GM23338 (cell line): ENCODE measurements around the gene IGSF22.
"Not testable (repeated sequence)": the region's sequence is repeated elsewhere in the genome, so short reads cannot be mapped to it uniquely, and the experiment has no call there.

Experiments
- CREB1 ChIP-seq: fragments of 250-450 bp; sonication (Bioruptor Pico); IDR thresholded peaks from 2 replicates; pipeline ENCODE4 v1.5.0; 2020; ENCODE audit warnings: low read depth, mild to moderate bottlenecking, moderate library complexity
- ETS1 ChIP-seq: IDR thresholded peaks from 2 replicates; pipeline ENCODE4 v1.6.1; 2016; ENCODE audit warnings: antibody characterized with exemption
- EZH2 ChIP-seq: fragments of 200-600 bp; sonication (generic); IDR thresholded peaks from one replicate; pipeline ENCODE4 v1.8.0; 2017; ENCODE audit warnings: antibody characterized with exemption, mild to moderate bottlenecking, low read depth; ENCODE audit not compliant: unreplicated experiment
- EZH2phosphoT487 ChIP-seq: fragments of 200-600 bp; sonication (generic); IDR thresholded peaks from one replicate; pipeline ENCODE4 v1.8.1; 2018; ENCODE audit warnings: antibody characterized with exemption; ENCODE audit not compliant: unreplicated experiment
- JUNB ChIP-seq: IDR thresholded peaks from one replicate; pipeline ENCODE4 v1.6.1; 2016; ENCODE audit warnings: antibody characterized with exemption; ENCODE audit not compliant: unreplicated experiment
- POLR2AphosphoS5 ChIP-seq: IDR thresholded peaks from 2 replicates; pipeline ENCODE4 v1.6.1; 2016; ENCODE audit warnings: antibody characterized with exemption, low read depth
- STAT1 ChIP-seq: IDR thresholded peaks from one replicate; pipeline ENCODE4 v1.6.1; 2016; ENCODE audit warnings: antibody characterized with exemption; ENCODE audit not compliant: unreplicated experiment
- ZNF331 ChIP-seq: fragments of 250-450 bp; sonication (Bioruptor Pico); IDR thresholded peaks from 2 replicates; pipeline ENCODE4 v1.5.0; 2020; ENCODE audit warnings: low read depth, mild to moderate bottlenecking, moderate library complexity
- TF ChIP-seq, protein P1 (sequence below), 2 experiments: fragments of 200-600 bp in 1 of 2; sonication (generic) in 1 of 2; conservative IDR thresholded peaks; 2 replicates each; pipeline versions ENCODE4 v1.5.1 to v1.6.1; 2016 to 2017; ENCODE audit warnings: antibody characterized with exemption in 2 of 2, low read depth in 2 of 2, mild to moderate bottlenecking in 2 of 2, moderate library complexity in 1 of 2
- TF ChIP-seq, protein P2 (sequence below): IDR thresholded peaks from one replicate; pipeline ENCODE4 v1.6.1; 2018; ENCODE audit warnings: antibody characterized with exemption; ENCODE audit not compliant: unreplicated experiment
- TF ChIP-seq, protein P3 (sequence below): fragments of 250-450 bp; sonication (Bioruptor Pico); IDR thresholded peaks from 2 replicates; pipeline ENCODE4 v1.5.0; 2020; ENCODE audit warnings: mild to moderate bottlenecking, moderate library complexity

- not testable (repeated sequence) for TF ChIP-seq POLR2AphosphoS5; EZH2phosphoT487; CREB1 (CRISPR knock-in tag); ZNF331; EZH2; ETS1; STAT1; JUNB
- TF ChIP-seq, protein P1, sequence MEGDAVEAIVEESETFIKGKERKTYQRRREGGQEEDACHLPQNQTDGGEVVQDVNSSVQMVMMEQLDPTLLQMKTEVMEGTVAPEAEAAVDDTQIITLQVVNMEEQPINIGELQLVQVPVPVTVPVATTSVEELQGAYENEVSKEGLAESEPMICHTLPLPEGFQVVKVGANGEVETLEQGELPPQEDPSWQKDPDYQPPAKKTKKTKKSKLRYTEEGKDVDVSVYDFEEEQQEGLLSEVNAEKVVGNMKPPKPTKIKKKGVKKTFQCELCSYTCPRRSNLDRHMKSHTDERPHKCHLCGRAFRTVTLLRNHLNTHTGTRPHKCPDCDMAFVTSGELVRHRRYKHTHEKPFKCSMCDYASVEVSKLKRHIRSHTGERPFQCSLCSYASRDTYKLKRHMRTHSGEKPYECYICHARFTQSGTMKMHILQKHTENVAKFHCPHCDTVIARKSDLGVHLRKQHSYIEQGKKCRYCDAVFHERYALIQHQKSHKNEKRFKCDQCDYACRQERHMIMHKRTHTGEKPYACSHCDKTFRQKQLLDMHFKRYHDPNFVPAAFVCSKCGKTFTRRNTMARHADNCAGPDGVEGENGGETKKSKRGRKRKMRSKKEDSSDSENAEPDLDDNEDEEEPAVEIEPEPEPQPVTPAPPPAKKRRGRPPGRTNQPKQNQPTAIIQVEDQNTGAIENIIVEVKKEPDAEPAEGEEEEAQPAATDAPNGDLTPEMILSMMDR (conservative IDR thresholded peaks at IDR 0.05; ENCODE audit: low read depth in 2 of 2) = not testable (repeated sequence)
- TF ChIP-seq, protein P2, sequence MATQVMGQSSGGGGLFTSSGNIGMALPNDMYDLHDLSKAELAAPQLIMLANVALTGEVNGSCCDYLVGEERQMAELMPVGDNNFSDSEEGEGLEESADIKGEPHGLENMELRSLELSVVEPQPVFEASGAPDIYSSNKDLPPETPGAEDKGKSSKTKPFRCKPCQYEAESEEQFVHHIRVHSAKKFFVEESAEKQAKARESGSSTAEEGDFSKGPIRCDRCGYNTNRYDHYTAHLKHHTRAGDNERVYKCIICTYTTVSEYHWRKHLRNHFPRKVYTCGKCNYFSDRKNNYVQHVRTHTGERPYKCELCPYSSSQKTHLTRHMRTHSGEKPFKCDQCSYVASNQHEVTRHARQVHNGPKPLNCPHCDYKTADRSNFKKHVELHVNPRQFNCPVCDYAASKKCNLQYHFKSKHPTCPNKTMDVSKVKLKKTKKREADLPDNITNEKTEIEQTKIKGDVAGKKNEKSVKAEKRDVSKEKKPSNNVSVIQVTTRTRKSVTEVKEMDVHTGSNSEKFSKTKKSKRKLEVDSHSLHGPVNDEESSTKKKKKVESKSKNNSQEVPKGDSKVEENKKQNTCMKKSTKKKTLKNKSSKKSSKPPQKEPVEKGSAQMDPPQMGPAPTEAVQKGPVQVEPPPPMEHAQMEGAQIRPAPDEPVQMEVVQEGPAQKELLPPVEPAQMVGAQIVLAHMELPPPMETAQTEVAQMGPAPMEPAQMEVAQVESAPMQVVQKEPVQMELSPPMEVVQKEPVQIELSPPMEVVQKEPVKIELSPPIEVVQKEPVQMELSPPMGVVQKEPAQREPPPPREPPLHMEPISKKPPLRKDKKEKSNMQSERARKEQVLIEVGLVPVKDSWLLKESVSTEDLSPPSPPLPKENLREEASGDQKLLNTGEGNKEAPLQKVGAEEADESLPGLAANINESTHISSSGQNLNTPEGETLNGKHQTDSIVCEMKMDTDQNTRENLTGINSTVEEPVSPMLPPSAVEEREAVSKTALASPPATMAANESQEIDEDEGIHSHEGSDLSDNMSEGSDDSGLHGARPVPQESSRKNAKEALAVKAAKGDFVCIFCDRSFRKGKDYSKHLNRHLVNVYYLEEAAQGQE = not testable (repeated sequence)
- TF ChIP-seq, protein P3, sequence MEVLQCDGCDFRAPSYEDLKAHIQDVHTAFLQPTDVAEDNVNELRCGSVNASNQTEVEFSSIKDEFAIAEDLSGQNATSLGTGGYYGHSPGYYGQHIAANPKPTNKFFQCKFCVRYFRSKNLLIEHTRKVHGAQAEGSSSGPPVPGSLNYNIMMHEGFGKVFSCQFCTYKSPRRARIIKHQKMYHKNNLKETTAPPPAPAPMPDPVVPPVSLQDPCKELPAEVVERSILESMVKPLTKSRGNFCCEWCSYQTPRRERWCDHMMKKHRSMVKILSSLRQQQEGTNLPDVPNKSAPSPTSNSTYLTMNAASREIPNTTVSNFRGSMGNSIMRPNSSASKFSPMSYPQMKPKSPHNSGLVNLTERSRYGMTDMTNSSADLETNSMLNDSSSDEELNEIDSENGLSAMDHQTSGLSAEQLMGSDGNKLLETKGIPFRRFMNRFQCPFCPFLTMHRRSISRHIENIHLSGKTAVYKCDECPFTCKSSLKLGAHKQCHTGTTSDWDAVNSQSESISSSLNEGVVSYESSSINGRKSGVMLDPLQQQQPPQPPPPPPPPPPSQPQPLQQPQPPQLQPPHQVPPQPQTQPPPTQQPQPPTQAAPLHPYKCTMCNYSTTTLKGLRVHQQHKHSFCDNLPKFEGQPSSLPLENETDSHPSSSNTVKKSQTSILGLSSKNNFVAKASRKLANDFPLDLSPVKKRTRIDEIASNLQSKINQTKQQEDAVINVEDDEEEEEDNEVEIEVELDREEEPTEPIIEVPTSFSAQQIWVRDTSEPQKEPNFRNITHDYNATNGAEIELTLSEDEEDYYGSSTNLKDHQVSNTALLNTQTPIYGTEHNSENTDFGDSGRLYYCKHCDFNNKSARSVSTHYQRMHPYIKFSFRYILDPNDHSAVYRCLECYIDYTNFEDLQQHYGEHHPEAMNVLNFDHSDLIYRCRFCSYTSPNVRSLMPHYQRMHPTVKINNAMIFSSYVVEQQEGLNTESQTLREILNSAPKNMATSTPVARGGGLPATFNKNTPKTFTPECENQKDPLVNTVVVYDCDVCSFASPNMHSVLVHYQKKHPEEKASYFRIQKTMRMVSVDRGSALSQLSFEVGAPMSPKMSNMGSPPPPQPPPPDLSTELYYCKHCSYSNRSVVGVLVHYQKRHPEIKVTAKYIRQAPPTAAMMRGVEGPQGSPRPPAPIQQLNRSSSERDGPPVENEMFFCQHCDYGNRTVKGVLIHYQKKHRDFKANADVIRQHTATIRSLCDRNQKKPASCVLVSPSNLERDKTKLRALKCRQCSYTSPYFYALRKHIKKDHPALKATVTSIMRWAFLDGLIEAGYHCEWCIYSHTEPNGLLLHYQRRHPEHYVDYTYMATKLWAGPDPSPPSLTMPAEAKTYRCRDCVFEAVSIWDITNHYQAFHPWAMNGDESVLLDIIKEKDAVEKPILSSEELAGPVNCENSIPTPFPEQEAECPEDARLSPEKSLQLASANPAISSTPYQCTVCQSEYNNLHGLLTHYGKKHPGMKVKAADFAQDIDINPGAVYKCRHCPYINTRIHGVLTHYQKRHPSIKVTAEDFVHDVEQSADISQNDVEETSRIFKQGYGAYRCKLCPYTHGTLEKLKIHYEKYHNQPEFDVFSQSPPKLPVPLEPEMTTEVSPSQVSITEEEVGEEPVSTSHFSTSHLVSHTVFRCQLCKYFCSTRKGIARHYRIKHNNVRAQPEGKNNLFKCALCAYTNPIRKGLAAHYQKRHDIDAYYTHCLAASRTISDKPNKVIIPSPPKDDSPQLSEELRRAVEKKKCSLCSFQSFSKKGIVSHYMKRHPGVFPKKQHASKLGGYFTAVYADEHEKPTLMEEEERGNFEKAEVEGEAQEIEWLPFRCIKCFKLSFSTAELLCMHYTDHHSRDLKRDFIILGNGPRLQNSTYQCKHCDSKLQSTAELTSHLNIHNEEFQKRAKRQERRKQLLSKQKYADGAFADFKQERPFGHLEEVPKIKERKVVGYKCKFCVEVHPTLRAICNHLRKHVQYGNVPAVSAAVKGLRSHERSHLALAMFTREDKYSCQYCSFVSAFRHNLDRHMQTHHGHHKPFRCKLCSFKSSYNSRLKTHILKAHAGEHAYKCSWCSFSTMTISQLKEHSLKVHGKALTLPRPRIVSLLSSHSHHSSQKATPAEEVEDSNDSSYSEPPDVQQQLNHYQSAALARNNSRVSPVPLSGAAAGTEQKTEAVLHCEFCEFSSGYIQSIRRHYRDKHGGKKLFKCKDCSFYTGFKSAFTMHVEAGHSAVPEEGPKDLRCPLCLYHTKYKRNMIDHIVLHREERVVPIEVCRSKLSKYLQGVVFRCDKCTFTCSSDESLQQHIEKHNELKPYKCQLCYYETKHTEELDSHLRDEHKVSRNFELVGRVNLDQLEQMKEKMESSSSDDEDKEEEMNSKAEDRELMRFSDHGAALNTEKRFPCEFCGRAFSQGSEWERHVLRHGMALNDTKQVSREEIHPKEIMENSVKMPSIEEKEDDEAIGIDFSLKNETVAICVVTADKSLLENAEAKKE = not testable (repeated sequence)
These were observed 44.0 kb downstream of the IGSF22 start for GRCh38 chr11:18681949-18682348.
